HL-60 (cell line): ENCODE data around the gene RGL1.

Source experiments
- CTCF ChIP-seq: IDR thresholded peaks from one replicate; pipeline ENCODE4 v1.5.1; 2011; ENCODE audit warnings: low read length, control low read depth, inconsistent platforms; ENCODE audit not compliant: insufficient read depth
- GABPA ChIP-seq: IDR thresholded peaks from 2 replicates; pipeline ENCODE4 v1.6.1; 2012; ENCODE audit warnings: low read depth
- REST ChIP-seq: IDR thresholded peaks from 2 replicates; pipeline ENCODE4 v1.6.1; 2012; ENCODE audit warnings: low read depth; ENCODE audit not compliant: insufficient replicate concordance

- TF ChIP-seq CTCF: no peak
- TF ChIP-seq REST: no peak
- no peak for TF ChIP-seq GABPA
These were observed 141.3 kb downstream of the RGL1 start for GRCh38 chr1:183946320-183946613.
